ENCODE data around the gene AKT3.

DNA sequence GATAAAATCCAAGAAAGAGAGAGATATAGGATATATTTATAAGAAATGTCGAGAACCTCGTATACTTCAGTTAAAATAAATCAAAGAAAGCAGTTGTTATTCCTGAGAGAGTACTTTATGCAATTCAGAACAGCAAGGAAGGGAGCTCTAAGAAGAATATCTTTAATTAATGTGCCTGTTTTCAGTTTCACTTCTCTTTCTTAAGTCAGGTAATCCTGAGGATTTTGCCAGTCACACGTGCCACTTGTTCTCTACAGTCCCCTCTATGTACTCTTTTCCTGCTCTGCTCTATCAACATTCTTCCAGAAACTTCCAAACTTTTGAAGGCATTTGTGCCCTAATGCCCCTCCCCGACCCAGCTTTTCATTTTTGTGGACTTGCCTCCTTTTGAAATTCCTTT lies 211.9 kb downstream of the AKT3 start:
- TF ChIP-seq, protein P1, sequence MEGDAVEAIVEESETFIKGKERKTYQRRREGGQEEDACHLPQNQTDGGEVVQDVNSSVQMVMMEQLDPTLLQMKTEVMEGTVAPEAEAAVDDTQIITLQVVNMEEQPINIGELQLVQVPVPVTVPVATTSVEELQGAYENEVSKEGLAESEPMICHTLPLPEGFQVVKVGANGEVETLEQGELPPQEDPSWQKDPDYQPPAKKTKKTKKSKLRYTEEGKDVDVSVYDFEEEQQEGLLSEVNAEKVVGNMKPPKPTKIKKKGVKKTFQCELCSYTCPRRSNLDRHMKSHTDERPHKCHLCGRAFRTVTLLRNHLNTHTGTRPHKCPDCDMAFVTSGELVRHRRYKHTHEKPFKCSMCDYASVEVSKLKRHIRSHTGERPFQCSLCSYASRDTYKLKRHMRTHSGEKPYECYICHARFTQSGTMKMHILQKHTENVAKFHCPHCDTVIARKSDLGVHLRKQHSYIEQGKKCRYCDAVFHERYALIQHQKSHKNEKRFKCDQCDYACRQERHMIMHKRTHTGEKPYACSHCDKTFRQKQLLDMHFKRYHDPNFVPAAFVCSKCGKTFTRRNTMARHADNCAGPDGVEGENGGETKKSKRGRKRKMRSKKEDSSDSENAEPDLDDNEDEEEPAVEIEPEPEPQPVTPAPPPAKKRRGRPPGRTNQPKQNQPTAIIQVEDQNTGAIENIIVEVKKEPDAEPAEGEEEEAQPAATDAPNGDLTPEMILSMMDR (IDR thresholded peaks at IDR 0.05 in 4 of 5, conservative IDR thresholded peaks at IDR 0.05 in 1 of 5), result no peak
- TF ChIP-seq POLR2A (IDR thresholded peaks at IDR 0.05), result no peak

Measured in gastrocnemius medialis (tissue), 4 donors.